Hematopoietic multipotent progenitor cell (in vitro differentiated cells): ENCODE measurements around the gene LOXL4. TPM values are rescaled to one million over a fixed set of nuclear protein-coding genes. Genes with fewer than 3 reads are reported as not detected.
A peak's percentile ranks its signal among the peaks of the same experiment; 100 is the strongest.

Source experiments
- DNase-seq, 3 donors: peaks; one replicate each; pipeline ENCODE4 v3.0.0-alpha.2; 2011 to 2015; ENCODE audit warnings: low read depth in 2 of 3, low spot score in 2 of 3
- total RNA-seq: library from RNA; depleted of rRNA; stranded (reverse); fragments of >200 nt; gene quantifications from one replicate; pipeline ENCODE4 v1.2.3, GENCODE V29; 2012

Gene LOXL4
- total RNA-seq, 1 donor: 2.2 TPM

- DNase-seq: no peak
Observed at GRCh38 chr10:98265403-98266378, 2.3 kb downstream of the LOXL4 start.

- DNase-seq: no peak
Observed at GRCh38 chr10:98264378-98265065, 3.5 kb downstream of the LOXL4 start.

GRCh38 chr10:98263088-98263487 is 4.9 kb downstream of the LOXL4 start:
- no peak for DNase-seq

GRCh38 chr10:98262571-98262970 is 5.4 kb downstream of the LOXL4 start:
- DNase-seq: peak in 2 of 3 donors; percentile 41 to 59

- DNase-seq: no peak
Observed at GRCh38 chr10:98261436-98262277, 6.3 kb downstream of the LOXL4 start.

GRCh38 chr10:98260752-98261151 is 7.2 kb downstream of the LOXL4 start:
- DNase-seq: no peak

GRCh38 chr10:98260350-98260749 is 7.6 kb downstream of the LOXL4 start:
- no peak for DNase-seq

GRCh38 chr10:98259606-98260315 is 8.2 kb downstream of the LOXL4 start:
- no peak for DNase-seq

GRCh38 chr10:98258683-98259454 is 9.1 kb downstream of the LOXL4 start:
- no peak for DNase-seq

- no peak for DNase-seq
Observed at GRCh38 chr10:98257961-98258360, 10.0 kb downstream of the LOXL4 start.

- no peak for DNase-seq
Observed at GRCh38 chr10:98257198-98257597, 10.8 kb downstream of the LOXL4 start.

- no peak for DNase-seq
Observed at GRCh38 chr10:98256692-98257091, 11.3 kb downstream of the LOXL4 start.

GRCh38 chr10:98255146-98255877 is 12.7 kb downstream of the LOXL4 start:
- no peak for DNase-seq

- no peak for DNase-seq
Observed at GRCh38 chr10:98254234-98254974, 13.6 kb downstream of the LOXL4 start.

GRCh38 chr10:98253499-98253898 is 14.5 kb downstream of the LOXL4 start:
- no peak for DNase-seq

- no peak for DNase-seq
Observed at GRCh38 chr10:98252464-98252863, 15.5 kb downstream of the LOXL4 start.

GRCh38 chr10:98251399-98251798 is 16.6 kb downstream of the LOXL4 start:
- no peak for DNase-seq

GRCh38 chr10:98249134-98249533 is 18.9 kb downstream of the LOXL4 start:
- DNase-seq: no peak
